GM19455 (cell line): Measurements from ENCODE around the gene LEMD1.

Experiments used
- ATAC-seq: cut with Tn5 transposase; IDR thresholded peaks from one replicate; pipeline ENCODE4 v1.9.1; 2021; ENCODE audit not compliant: unreplicated experiment

Gene LEMD1

DNA sequence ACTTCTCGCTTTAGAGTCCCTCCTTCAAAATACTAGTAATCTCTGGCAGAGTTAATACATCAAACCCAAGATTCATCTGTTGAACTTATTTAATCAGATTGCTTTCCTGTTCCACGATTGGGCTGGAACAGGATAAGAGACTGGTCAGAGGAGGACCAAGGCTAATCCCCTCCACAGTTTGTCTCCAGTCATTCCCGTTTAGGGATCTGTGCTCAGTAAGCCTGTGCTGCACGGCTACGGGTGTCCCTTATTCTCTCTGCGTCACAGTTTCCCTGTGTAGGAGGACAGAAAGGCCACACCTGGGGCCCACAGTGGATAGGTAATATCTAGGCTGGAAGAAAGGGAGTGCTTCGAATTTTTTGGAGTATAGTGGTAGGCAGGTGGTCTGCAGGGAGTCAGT lies 83.8 kb downstream of the LEMD1 start:
- no peak for ATAC-seq

DNA sequence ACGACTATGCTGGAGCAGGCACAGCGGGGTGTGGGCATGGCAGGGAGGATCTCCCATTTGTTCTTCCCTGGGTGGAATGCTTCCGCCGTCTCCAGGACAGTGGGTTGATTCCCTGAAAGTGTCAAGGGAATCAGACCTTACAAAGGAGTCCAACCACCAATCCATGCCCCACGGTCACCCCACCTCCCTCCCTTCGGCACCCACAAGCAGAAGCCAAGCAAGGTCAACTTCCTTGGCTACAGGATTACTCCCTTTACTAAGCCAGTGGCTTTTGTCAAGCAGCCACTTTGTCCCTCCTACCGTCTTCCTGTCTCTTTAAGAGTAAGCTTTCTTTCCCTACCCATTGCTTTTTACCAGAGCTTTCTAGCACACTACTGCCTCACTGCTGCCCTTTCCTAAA lies 84.4 kb downstream of the LEMD1 start:
- ATAC-seq = no peak

DNA sequence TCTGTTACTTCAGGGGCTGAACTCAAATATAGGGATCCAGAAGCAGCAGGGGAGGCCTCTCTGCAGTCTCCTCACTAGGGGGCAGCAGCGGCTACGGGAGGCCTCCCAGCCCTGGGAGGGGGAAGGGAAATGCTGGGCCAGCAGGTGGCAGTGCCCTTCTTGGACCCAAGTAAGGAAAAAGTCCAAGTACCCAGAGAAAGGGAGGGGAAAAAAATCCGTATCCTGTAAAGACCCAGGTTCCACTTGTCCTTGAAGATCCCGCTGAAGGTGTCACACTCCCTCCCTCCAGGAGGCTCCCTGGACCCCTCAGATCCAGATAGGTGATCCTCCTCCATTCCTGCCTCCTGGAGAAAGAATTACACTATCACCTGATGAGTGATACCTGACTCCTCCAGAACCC lies 86.2 kb downstream of the LEMD1 start:
- ATAC-seq = no peak

DNA sequence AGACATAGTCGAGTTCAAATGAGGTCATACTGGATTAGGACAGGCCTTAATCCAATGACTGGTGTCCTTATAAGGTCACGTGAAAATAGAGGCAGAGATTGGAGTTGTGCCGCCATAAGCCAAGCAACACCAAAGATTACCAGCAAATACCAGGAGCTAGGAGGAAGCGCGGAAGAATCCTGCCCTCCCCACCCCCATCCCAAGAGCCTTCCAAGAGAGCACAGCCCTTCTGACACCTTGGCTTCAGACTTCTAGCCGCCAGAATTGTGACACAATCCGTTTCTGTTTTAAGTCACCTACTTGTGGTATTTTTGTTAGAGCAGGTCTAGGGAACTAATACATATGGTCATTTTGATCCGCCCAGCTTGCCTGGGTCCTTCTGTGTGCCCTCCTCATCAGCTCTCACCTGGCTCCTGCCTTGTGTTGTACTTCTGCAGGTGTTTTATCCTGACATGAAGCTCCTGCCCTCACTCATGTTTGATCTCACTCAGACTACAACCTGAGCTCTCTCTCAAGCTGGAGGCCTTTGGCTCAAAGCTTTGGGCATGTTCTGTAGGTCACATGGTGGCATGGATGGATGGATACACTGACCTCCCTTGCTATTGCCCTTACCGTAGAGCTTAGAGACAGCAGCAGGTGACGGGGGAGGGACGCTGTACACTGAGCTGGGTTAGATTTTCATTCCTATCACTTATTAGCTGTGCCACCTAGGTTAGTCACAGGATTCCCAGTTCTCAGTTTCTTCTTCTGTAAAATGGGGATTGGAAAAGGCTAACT lies 89.7 kb downstream of the LEMD1 start:
- ATAC-seq = no peak
